GM23338 (cell line): ENCODE data around the gene ZBTB45. TPM values are rescaled to one million over a fixed set of nuclear protein-coding genes. Genes with fewer than 3 reads are reported as not detected.

Source experiments
- ATAC-seq: fragments of 200-7000 bp; cut with Tn5 transposase; 3 replicates; pipeline ENCODE4 v1.9.1; 2020
- DNase-seq: peaks from one replicate; pipeline ENCODE4 v3.0.0-alpha.2; 2015; ENCODE audit warnings: low spot score
- H2AFZ ChIP-seq: fragments of 200-600 bp; sonication (generic); 2 replicates; pipeline ENCODE4 v1.8.0; 2016; ENCODE audit warnings: antibody characterized with exemption, mild to moderate bottlenecking, moderate library complexity
- H3F3A ChIP-seq: fragments of 200-600 bp; sonication (generic); replicated peaks from 2 replicates; pipeline ENCODE4 v1.8.0; 2017; ENCODE audit warnings: antibody characterized with exemption, mixed run types, low read depth
- H3K27ac ChIP-seq: fragments of 200-600 bp; sonication (generic); 2 replicates; pipeline ENCODE4 v1.6.1; 2016; ENCODE audit warnings: low read depth
- H3K27me3 ChIP-seq: fragments of 200-600 bp; sonication (generic); 2 replicates; pipeline ENCODE4 v1.8.0; 2016; ENCODE audit warnings: mild to moderate bottlenecking, mixed run types, moderate library complexity; ENCODE audit not compliant: insufficient read depth
- H3K36me3 ChIP-seq: fragments of 200-600 bp; sonication (generic); 2 replicates; pipeline ENCODE4 v1.8.0; 2016; ENCODE audit warnings: mild to moderate bottlenecking; ENCODE audit not compliant: insufficient read depth
- H3K4me1 ChIP-seq: fragments of 200-600 bp; sonication (generic); 2 replicates; pipeline ENCODE4 v1.8.0; 2016; ENCODE audit warnings: mild to moderate bottlenecking, moderate library complexity; ENCODE audit not compliant: insufficient read depth
- H3K4me2 ChIP-seq: fragments of 200-600 bp; sonication (generic); 2 replicates; pipeline ENCODE4 v1.7.1; 2017; ENCODE audit warnings: mixed run types
- H3K4me3 ChIP-seq: fragments of 200-600 bp; sonication (generic); 2 replicates; pipeline ENCODE4 v1.6.1; 2016; ENCODE audit warnings: mixed run types
- H3K79me2 ChIP-seq: fragments of 200-600 bp; sonication (generic); replicated peaks from 2 replicates; pipeline ENCODE4 v1.8.0; 2017; ENCODE audit warnings: mild to moderate bottlenecking; ENCODE audit not compliant: insufficient read depth
- H3K9me2 ChIP-seq: fragments of 200-600 bp; sonication (generic); 2 replicates; pipeline ENCODE4 v1.8.0; 2017; ENCODE audit not compliant: insufficient read depth
- H4K20me1 ChIP-seq: fragments of 200-600 bp; sonication (generic); replicated peaks from 2 replicates; pipeline ENCODE4 v1.8.0; 2017; ENCODE audit warnings: mild to moderate bottlenecking; ENCODE audit not compliant: insufficient read depth
- H3K27ac Mint-ChIP-seq: 2 replicates; pipeline ENCODE4 v1.8.0; 2020; ENCODE audit warnings: inconsistent platforms, mild to moderate bottlenecking, moderate library complexity, mixed read lengths
- H3K27me3 Mint-ChIP-seq: 3 replicates; pipeline ENCODE4 v1.8.0; 2022; ENCODE audit warnings: low read depth, mild to moderate bottlenecking, moderate library complexity, mixed read lengths, inconsistent platforms; ENCODE audit not compliant: insufficient read depth, poor library complexity
- H3K36me3 Mint-ChIP-seq: 3 replicates; pipeline ENCODE4 v1.8.0; 2021; ENCODE audit warnings: low read depth, mild to moderate bottlenecking, inconsistent platforms, moderate library complexity, mixed read lengths
- H3K4me1 Mint-ChIP-seq: 3 replicates; pipeline ENCODE4 v1.8.0; 2020; ENCODE audit warnings: mild to moderate bottlenecking, inconsistent platforms, mixed read lengths
- H3K4me3 Mint-ChIP-seq: 3 replicates; pipeline ENCODE4 v1.8.0; 2021; ENCODE audit warnings: moderate library complexity, mild to moderate bottlenecking, inconsistent platforms, mixed read lengths
- H3K9me3 Mint-ChIP-seq: 3 replicates; pipeline ENCODE4 v1.8.0; 2020; ENCODE audit warnings: moderate library complexity, mild to moderate bottlenecking, inconsistent platforms, mixed read lengths
- EZH2 ChIP-seq: fragments of 200-600 bp; sonication (generic); IDR thresholded peaks from one replicate; pipeline ENCODE4 v1.8.0; 2017; ENCODE audit warnings: antibody characterized with exemption, mild to moderate bottlenecking, low read depth; ENCODE audit not compliant: unreplicated experiment
- EZH2phosphoT487 ChIP-seq: fragments of 200-600 bp; sonication (generic); IDR thresholded peaks from one replicate; pipeline ENCODE4 v1.8.1; 2018; ENCODE audit warnings: antibody characterized with exemption; ENCODE audit not compliant: unreplicated experiment
- NANOG ChIP-seq: IDR thresholded peaks from 2 replicates; pipeline ENCODE4 v1.6.1; 2016; ENCODE audit warnings: antibody characterized with exemption, borderline replicate concordance
- POLR2AphosphoS5 ChIP-seq: IDR thresholded peaks from 2 replicates; pipeline ENCODE4 v1.6.1; 2016; ENCODE audit warnings: antibody characterized with exemption, low read depth
- polyA plus RNA-seq: library from polyadenylated mRNA; unstranded; fragments of >200 nt; fragmentation: Nextera tagmentation; extraction: Ambion mirVana; gene quantifications from 2 replicates; pipeline ENCODE4 v1.2.1, GENCODE V29; 2016
- total RNA-seq: library from RNA; depleted of rRNA; stranded (reverse); fragments of >200 nt; shearing (Covaris generic); gene quantifications from 2 replicates; pipeline ENCODE4 v1.2.3, GENCODE V29; 2014
- TF ChIP-seq, protein P1 (sequence below): fragments of 250-450 bp; sonication (Bioruptor Pico); IDR thresholded peaks from 2 replicates; pipeline ENCODE4 v1.5.0; 2020; ENCODE audit warnings: mild to moderate bottlenecking, moderate library complexity
- TF ChIP-seq, protein P2 (sequence below): IDR thresholded peaks from 2 replicates; pipeline ENCODE4 v1.6.1; 2016; ENCODE audit warnings: antibody characterized with exemption
- TF ChIP-seq, protein P3 (sequence below): IDR thresholded peaks from one replicate; pipeline ENCODE4 v1.6.1; 2018; ENCODE audit warnings: antibody characterized with exemption; ENCODE audit not compliant: unreplicated experiment

The ZBTB45 gene
- total and polyA plus RNA-seq, 2 experiments from 2014 or later = 9.5 to 10.4 TPM

DNA sequence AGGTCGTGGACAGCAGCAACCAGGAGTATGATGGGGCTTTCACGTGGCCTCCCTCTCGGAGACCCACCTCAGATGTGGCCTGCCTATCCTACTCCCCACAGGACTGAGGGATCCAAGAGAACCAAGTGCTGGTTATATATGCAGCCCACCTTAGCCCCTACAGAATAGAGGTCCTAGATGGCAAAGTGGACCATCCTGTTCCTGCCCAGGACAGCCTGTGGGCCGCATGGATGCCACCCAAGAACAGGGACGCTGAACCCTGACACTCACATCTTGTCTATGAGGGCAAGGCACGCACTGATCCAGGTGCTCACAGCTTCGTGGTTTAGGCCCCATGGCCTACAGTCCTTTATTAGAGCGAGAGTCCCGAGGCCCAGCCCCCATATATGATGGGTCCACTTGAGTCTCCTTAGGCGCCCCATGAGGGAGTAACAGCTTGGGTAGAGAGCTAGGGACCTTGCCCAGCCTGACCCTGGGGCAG lies 6.4 kb downstream of the ZBTB45 start:
- H3K79me2 ChIP-seq = peaks cover 6% of the 10 kb centered on the region; the same call in 1 of the 2 replicates
- H3K4me1 ChIP-seq = peaks cover 19% of the 10 kb centered on the region
- H3K27me3 ChIP-seq = no peaks in the 10 kb centered on the region
- DNase-seq (no peak), ATAC-seq (peak; percentile 2; the same call in 2 of the 3 replicates)
- peaks cover 6% of the 10 kb centered on the region; the same call in 1 of the 2 replicates for H3F3A ChIP-seq
- no peaks in the 10 kb centered on the region; the same call in 1 of the 3 replicates for H3K9me3 Mint-ChIP-seq
- no peak overlapping the region for H3K27ac Mint-ChIP-seq
- H3K4me3 ChIP-seq = peak overlapping the region; percentile 64; the same call in 1 of the 2 replicates
- peaks cover 17% of the 10 kb centered on the region for H3K36me3 Mint-ChIP-seq
- H4K20me1 ChIP-seq = no peaks in the 10 kb centered on the region
- H3K27ac ChIP-seq = 0 out of 2 replicates have a peak overlapping the region, but pooled peaks have one; percentile 32
- no peak for TF ChIP-seq EZH2
- H2AFZ ChIP-seq = 0 out of 2 replicates have a peak overlapping the region, but pooled peaks have one; percentile 32
- H3K4me3 Mint-ChIP-seq = no peak overlapping the region; the same call in 2 of the 3 replicates
- H3K27me3 Mint-ChIP-seq = peaks cover 26% of the 10 kb centered on the region
- H3K4me2 ChIP-seq = peak overlapping the region; percentile 77
- H3K4me1 Mint-ChIP-seq = peaks cover 22% of the 10 kb centered on the region
- H3K36me3 ChIP-seq = no peaks in the 10 kb centered on the region
- no peaks in the 10 kb centered on the region for H3K9me2 ChIP-seq

DNA sequence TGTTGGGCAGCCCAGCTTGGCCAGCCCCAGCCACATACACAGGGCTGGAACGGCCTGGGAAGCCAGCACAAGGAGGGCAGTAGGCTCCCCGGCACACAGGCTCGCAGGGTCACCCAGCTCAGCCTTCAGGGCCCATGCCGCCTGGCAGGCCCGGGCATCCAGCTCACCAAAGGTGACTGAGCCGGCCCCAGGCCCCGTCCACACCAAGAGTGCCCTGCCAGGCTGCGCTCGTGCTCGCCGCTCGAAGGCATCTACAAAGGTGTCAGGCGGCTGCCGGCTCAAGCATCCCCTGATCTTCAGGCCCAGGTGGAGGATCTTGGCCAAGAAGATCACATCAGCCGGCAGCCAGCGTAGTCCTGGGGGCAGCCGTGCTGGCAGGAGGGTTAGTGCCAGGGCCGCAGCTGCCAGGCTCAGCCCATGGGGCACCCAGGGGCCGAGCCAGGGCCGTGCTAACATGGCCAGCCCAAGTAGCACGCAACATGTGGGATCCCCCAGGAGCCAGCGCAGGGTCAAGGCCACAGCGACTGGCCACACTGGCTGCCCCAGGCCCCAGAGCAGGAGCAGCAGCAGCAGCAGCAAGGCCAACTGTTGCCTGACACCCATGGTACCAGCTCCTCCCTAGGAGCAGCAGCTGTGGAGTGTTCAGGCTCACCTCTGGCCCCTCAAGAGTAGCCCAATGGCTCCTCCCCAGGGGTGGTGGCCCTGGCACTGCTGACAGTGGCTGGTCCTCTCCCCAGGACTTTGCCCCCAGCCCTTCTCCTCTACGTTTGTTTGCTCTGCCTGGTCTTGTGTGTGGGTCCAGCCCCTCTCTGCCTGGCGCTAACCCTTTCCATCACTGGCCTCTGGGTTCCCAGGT lies 8.0 kb downstream of the ZBTB45 start, which contains the start of gene SLC27A5:
SLC27A5 (minus strand) TSS at position 640 of the 856 bp plus-strand sequence; CDS start at position 603, 37 bp downstream.
- Mint-ChIP-seq H3K36me3 (peaks cover 19% of the 10 kb centered on the region), H3K27ac (no peak within 1 kb of the TSS), H3K4me1 (peaks cover 18% of the 10 kb centered on the region), H3K9me3 (peaks cover 12% of the 10 kb centered on the region), H3K4me3 (no peak within 1 kb of the TSS), H3K27me3 (peaks cover 29% of the 10 kb centered on the region)
- no peaks in the 10 kb centered on the region for H3K9me2 ChIP-seq
- H3K4me1 ChIP-seq = peaks cover 17% of the 10 kb centered on the region
- no peak within 1 kb of the TSS for H3K4me3 ChIP-seq
- H2AFZ ChIP-seq = no peak within 1 kb of the TSS
- H3K36me3 ChIP-seq = no peaks in the 10 kb centered on the region
- H3K4me2 ChIP-seq = no peak within 1 kb of the TSS
- H3F3A ChIP-seq = peaks cover 3% of the 10 kb centered on the region; the same call in 1 of the 2 replicates
- H4K20me1 ChIP-seq = no peaks in the 10 kb centered on the region
- no peaks in the 10 kb centered on the region for H3K27me3 ChIP-seq
- no peak within 1 kb of the TSS for H3K27ac ChIP-seq
- H3K79me2 ChIP-seq = peaks cover 3% of the 10 kb centered on the region; the same call in 1 of the 2 replicates
- no peak for ATAC-seq
- no peak for DNase-seq
- TF ChIP-seq, protein P1, sequence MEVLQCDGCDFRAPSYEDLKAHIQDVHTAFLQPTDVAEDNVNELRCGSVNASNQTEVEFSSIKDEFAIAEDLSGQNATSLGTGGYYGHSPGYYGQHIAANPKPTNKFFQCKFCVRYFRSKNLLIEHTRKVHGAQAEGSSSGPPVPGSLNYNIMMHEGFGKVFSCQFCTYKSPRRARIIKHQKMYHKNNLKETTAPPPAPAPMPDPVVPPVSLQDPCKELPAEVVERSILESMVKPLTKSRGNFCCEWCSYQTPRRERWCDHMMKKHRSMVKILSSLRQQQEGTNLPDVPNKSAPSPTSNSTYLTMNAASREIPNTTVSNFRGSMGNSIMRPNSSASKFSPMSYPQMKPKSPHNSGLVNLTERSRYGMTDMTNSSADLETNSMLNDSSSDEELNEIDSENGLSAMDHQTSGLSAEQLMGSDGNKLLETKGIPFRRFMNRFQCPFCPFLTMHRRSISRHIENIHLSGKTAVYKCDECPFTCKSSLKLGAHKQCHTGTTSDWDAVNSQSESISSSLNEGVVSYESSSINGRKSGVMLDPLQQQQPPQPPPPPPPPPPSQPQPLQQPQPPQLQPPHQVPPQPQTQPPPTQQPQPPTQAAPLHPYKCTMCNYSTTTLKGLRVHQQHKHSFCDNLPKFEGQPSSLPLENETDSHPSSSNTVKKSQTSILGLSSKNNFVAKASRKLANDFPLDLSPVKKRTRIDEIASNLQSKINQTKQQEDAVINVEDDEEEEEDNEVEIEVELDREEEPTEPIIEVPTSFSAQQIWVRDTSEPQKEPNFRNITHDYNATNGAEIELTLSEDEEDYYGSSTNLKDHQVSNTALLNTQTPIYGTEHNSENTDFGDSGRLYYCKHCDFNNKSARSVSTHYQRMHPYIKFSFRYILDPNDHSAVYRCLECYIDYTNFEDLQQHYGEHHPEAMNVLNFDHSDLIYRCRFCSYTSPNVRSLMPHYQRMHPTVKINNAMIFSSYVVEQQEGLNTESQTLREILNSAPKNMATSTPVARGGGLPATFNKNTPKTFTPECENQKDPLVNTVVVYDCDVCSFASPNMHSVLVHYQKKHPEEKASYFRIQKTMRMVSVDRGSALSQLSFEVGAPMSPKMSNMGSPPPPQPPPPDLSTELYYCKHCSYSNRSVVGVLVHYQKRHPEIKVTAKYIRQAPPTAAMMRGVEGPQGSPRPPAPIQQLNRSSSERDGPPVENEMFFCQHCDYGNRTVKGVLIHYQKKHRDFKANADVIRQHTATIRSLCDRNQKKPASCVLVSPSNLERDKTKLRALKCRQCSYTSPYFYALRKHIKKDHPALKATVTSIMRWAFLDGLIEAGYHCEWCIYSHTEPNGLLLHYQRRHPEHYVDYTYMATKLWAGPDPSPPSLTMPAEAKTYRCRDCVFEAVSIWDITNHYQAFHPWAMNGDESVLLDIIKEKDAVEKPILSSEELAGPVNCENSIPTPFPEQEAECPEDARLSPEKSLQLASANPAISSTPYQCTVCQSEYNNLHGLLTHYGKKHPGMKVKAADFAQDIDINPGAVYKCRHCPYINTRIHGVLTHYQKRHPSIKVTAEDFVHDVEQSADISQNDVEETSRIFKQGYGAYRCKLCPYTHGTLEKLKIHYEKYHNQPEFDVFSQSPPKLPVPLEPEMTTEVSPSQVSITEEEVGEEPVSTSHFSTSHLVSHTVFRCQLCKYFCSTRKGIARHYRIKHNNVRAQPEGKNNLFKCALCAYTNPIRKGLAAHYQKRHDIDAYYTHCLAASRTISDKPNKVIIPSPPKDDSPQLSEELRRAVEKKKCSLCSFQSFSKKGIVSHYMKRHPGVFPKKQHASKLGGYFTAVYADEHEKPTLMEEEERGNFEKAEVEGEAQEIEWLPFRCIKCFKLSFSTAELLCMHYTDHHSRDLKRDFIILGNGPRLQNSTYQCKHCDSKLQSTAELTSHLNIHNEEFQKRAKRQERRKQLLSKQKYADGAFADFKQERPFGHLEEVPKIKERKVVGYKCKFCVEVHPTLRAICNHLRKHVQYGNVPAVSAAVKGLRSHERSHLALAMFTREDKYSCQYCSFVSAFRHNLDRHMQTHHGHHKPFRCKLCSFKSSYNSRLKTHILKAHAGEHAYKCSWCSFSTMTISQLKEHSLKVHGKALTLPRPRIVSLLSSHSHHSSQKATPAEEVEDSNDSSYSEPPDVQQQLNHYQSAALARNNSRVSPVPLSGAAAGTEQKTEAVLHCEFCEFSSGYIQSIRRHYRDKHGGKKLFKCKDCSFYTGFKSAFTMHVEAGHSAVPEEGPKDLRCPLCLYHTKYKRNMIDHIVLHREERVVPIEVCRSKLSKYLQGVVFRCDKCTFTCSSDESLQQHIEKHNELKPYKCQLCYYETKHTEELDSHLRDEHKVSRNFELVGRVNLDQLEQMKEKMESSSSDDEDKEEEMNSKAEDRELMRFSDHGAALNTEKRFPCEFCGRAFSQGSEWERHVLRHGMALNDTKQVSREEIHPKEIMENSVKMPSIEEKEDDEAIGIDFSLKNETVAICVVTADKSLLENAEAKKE (CRISPR knock-in tag) = no peak
- TF ChIP-seq, protein P2, sequence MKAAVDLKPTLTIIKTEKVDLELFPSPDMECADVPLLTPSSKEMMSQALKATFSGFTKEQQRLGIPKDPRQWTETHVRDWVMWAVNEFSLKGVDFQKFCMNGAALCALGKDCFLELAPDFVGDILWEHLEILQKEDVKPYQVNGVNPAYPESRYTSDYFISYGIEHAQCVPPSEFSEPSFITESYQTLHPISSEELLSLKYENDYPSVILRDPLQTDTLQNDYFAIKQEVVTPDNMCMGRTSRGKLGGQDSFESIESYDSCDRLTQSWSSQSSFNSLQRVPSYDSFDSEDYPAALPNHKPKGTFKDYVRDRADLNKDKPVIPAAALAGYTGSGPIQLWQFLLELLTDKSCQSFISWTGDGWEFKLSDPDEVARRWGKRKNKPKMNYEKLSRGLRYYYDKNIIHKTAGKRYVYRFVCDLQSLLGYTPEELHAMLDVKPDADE = no peak
- TF ChIP-seq NANOG (no peak), EZH2phosphoT487 (no peak), POLR2AphosphoS5 (no peak)
- TF ChIP-seq, protein P3, sequence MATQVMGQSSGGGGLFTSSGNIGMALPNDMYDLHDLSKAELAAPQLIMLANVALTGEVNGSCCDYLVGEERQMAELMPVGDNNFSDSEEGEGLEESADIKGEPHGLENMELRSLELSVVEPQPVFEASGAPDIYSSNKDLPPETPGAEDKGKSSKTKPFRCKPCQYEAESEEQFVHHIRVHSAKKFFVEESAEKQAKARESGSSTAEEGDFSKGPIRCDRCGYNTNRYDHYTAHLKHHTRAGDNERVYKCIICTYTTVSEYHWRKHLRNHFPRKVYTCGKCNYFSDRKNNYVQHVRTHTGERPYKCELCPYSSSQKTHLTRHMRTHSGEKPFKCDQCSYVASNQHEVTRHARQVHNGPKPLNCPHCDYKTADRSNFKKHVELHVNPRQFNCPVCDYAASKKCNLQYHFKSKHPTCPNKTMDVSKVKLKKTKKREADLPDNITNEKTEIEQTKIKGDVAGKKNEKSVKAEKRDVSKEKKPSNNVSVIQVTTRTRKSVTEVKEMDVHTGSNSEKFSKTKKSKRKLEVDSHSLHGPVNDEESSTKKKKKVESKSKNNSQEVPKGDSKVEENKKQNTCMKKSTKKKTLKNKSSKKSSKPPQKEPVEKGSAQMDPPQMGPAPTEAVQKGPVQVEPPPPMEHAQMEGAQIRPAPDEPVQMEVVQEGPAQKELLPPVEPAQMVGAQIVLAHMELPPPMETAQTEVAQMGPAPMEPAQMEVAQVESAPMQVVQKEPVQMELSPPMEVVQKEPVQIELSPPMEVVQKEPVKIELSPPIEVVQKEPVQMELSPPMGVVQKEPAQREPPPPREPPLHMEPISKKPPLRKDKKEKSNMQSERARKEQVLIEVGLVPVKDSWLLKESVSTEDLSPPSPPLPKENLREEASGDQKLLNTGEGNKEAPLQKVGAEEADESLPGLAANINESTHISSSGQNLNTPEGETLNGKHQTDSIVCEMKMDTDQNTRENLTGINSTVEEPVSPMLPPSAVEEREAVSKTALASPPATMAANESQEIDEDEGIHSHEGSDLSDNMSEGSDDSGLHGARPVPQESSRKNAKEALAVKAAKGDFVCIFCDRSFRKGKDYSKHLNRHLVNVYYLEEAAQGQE = no peak
